ENCODE data around the gene TNFRSF1A. TPM values are rescaled to one million over a fixed set of nuclear protein-coding genes. Genes with fewer than 3 reads are reported as not detected.

TNFRSF1A gene
- polyA plus RNA-seq, 1 donor from 2014 or later, result 4.5 TPM

DNA sequence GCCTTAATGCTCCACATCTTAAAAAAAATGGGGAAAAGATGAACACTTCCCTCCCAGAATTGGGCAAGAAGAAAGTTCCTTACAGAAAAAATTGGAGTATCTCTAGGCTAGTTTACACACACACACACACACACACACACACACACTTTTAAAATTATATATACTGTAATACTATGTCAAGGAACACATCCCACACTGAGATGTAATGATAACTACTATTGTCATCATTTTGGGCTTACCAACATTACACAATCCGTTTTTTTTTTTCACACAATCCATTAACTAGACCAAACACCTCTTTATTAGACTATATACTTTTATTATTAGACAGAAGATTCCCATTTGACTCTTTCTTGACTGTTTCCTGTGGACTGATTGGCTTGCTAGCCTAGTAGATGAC, 44.6 kb upstream of the TNFRSF1A start:
- no peak overlapping the region for H2AFZ ChIP-seq (ENCODE audit: low read depth, low read length)
- TF ChIP-seq POLR2AphosphoS5 (IDR thresholded peaks at IDR 0.05), result no peak
- TF ChIP-seq MXI1 (conservative IDR thresholded peaks at IDR 0.05; ENCODE audit: poor library complexity, severe bottlenecking), result no peak
- TF ChIP-seq, protein P1, sequence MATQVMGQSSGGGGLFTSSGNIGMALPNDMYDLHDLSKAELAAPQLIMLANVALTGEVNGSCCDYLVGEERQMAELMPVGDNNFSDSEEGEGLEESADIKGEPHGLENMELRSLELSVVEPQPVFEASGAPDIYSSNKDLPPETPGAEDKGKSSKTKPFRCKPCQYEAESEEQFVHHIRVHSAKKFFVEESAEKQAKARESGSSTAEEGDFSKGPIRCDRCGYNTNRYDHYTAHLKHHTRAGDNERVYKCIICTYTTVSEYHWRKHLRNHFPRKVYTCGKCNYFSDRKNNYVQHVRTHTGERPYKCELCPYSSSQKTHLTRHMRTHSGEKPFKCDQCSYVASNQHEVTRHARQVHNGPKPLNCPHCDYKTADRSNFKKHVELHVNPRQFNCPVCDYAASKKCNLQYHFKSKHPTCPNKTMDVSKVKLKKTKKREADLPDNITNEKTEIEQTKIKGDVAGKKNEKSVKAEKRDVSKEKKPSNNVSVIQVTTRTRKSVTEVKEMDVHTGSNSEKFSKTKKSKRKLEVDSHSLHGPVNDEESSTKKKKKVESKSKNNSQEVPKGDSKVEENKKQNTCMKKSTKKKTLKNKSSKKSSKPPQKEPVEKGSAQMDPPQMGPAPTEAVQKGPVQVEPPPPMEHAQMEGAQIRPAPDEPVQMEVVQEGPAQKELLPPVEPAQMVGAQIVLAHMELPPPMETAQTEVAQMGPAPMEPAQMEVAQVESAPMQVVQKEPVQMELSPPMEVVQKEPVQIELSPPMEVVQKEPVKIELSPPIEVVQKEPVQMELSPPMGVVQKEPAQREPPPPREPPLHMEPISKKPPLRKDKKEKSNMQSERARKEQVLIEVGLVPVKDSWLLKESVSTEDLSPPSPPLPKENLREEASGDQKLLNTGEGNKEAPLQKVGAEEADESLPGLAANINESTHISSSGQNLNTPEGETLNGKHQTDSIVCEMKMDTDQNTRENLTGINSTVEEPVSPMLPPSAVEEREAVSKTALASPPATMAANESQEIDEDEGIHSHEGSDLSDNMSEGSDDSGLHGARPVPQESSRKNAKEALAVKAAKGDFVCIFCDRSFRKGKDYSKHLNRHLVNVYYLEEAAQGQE (IDR thresholded peaks at IDR 0.05; ENCODE audit: borderline replicate concordance), result no peak
- no peak for TF ChIP-seq SMC3 (conservative IDR thresholded peaks at IDR 0.05; ENCODE audit: poor library complexity)
- TF ChIP-seq TAF1 (IDR thresholded peaks at IDR 0.05; ENCODE audit: low read depth), result no peak
- no peak for TF ChIP-seq RAD21 (conservative IDR thresholded peaks at IDR 0.05)
- TF ChIP-seq EZH2 (IDR thresholded peaks at IDR 0.05; ENCODE audit: borderline replicate concordance, insufficient read depth, low read length, poor library complexity, severe bottlenecking), result no peak
- TF ChIP-seq, protein P2, sequence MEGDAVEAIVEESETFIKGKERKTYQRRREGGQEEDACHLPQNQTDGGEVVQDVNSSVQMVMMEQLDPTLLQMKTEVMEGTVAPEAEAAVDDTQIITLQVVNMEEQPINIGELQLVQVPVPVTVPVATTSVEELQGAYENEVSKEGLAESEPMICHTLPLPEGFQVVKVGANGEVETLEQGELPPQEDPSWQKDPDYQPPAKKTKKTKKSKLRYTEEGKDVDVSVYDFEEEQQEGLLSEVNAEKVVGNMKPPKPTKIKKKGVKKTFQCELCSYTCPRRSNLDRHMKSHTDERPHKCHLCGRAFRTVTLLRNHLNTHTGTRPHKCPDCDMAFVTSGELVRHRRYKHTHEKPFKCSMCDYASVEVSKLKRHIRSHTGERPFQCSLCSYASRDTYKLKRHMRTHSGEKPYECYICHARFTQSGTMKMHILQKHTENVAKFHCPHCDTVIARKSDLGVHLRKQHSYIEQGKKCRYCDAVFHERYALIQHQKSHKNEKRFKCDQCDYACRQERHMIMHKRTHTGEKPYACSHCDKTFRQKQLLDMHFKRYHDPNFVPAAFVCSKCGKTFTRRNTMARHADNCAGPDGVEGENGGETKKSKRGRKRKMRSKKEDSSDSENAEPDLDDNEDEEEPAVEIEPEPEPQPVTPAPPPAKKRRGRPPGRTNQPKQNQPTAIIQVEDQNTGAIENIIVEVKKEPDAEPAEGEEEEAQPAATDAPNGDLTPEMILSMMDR (IDR thresholded peaks at IDR 0.05; ENCODE audit: poor library complexity, severe bottlenecking), result no peak
- TF ChIP-seq EP300 (conservative IDR thresholded peaks at IDR 0.05; ENCODE audit: poor library complexity, severe bottlenecking), result no peak
- H3F3A ChIP-seq (ENCODE audit: insufficient read depth, low read length, poor library complexity, severe bottlenecking), result no peaks in the 10 kb centered on the region

DNA sequence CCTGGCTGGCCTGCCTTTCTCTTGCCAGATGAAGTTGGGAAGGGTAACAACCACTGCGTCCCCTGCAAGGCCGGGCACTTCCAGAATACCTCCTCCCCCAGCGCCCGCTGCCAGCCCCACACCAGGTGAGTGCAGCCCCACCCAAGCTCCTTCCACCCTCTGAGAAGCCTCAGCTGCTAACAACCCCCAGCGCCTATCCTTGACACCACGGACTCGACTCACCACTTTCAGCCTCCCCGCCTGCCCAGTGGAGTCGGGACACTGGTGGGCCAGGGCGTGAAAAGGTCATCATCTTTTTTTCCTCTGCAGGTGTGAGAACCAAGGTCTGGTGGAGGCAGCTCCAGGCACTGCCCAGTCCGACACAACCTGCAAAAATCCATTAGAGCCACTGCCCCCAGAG, 44.2 kb upstream of the TNFRSF1A start:
- no peaks in the 10 kb centered on the region for H3K79me2 ChIP-seq (replicated peaks; ENCODE audit: insufficient read depth, low read length)
- no peak overlapping the region for H3K27ac ChIP-seq (ENCODE audit: low read length)
- no peak for TF ChIP-seq EP300 (conservative IDR thresholded peaks at IDR 0.05; ENCODE audit: poor library complexity, severe bottlenecking)
- TF ChIP-seq, protein P2 (IDR thresholded peaks at IDR 0.05; ENCODE audit: poor library complexity, severe bottlenecking), result no peak
- no peak for TF ChIP-seq TAF1 (IDR thresholded peaks at IDR 0.05; ENCODE audit: low read depth)
- no peak for TF ChIP-seq MXI1 (conservative IDR thresholded peaks at IDR 0.05; ENCODE audit: poor library complexity, severe bottlenecking)
- no peak for TF ChIP-seq SMC3 (conservative IDR thresholded peaks at IDR 0.05; ENCODE audit: poor library complexity)
- TF ChIP-seq POLR2AphosphoS5 (IDR thresholded peaks at IDR 0.05), result no peak
- no peak for TF ChIP-seq RAD21 (conservative IDR thresholded peaks at IDR 0.05)
- TF ChIP-seq, protein P1 (IDR thresholded peaks at IDR 0.05; ENCODE audit: borderline replicate concordance), result no peak
- TF ChIP-seq EZH2 (IDR thresholded peaks at IDR 0.05; ENCODE audit: borderline replicate concordance, insufficient read depth, low read length, poor library complexity, severe bottlenecking), result no peak
- H2AFZ ChIP-seq (ENCODE audit: low read depth, low read length), result no peak overlapping the region
- no peak overlapping the region for H3K4me2 ChIP-seq (ENCODE audit: low read length)
- H4K20me1 ChIP-seq (ENCODE audit: insufficient read depth), result no peaks in the 10 kb centered on the region
- no peak overlapping the region for H3K9ac ChIP-seq (ENCODE audit: low read length)
- H3K9me2 ChIP-seq (ENCODE audit: insufficient read depth, low read length), result no peaks in the 10 kb centered on the region
- H3K4me3 ChIP-seq (ENCODE audit: low read length), result no peak overlapping the region
- no peaks in the 10 kb centered on the region for H3F3A ChIP-seq (ENCODE audit: insufficient read depth, low read length, poor library complexity, severe bottlenecking)
- no peaks in the 10 kb centered on the region for H3K36me3 ChIP-seq (ENCODE audit: insufficient read depth, low read length)
- no peaks in the 10 kb centered on the region for H3K27me3 ChIP-seq (ENCODE audit: insufficient read depth, low read depth, low read length)
- H3K9me3 ChIP-seq (ENCODE audit: low read length), result no peaks in the 10 kb centered on the region

More for the DNA sequence above, 44.6 kb upstream of the TNFRSF1A start:
- Histone ChIP-seq H3K27ac (ENCODE audit: low read length) (no peak overlapping the region), H3K9ac (ENCODE audit: low read length) (no peak overlapping the region), H3K4me2 (ENCODE audit: low read length) (no peak overlapping the region), H3K27me3 (ENCODE audit: insufficient read depth, low read depth, low read length) (no peaks in the 10 kb centered on the region), H3K9me3 (ENCODE audit: low read length) (no peaks in the 10 kb centered on the region), H3K36me3 (ENCODE audit: insufficient read depth, low read length) (no peaks in the 10 kb centered on the region), H3K4me3 (ENCODE audit: low read length) (no peak overlapping the region), H3K79me2 (replicated peaks; ENCODE audit: insufficient read depth, low read length) (no peaks in the 10 kb centered on the region), H3K9me2 (ENCODE audit: insufficient read depth, low read length) (no peaks in the 10 kb centered on the region), H4K20me1 (ENCODE audit: insufficient read depth) (no peaks in the 10 kb centered on the region)
